PC-9 (cell line): ENCODE data around the gene GRAPL.
"Not testable (repeated sequence)": the region's sequence is repeated elsewhere in the genome, so short reads cannot be mapped to it uniquely, and the experiment has no call there.

Source experiments
- CTCF ChIP-seq: fragments of 200-600 bp; sonication (generic); conservative IDR thresholded peaks from 2 replicates; pipeline ENCODE4 v1.6.1; 2017; ENCODE audit warnings: mixed run types, antibody characterized with exemption, mild to moderate bottlenecking, moderate library complexity
- EZH2 ChIP-seq: fragments of 200-600 bp; sonication (generic); IDR thresholded peaks from 2 replicates; pipeline ENCODE4 v1.8.0; 2017; ENCODE audit warnings: antibody characterized with exemption, low read depth

DNA sequence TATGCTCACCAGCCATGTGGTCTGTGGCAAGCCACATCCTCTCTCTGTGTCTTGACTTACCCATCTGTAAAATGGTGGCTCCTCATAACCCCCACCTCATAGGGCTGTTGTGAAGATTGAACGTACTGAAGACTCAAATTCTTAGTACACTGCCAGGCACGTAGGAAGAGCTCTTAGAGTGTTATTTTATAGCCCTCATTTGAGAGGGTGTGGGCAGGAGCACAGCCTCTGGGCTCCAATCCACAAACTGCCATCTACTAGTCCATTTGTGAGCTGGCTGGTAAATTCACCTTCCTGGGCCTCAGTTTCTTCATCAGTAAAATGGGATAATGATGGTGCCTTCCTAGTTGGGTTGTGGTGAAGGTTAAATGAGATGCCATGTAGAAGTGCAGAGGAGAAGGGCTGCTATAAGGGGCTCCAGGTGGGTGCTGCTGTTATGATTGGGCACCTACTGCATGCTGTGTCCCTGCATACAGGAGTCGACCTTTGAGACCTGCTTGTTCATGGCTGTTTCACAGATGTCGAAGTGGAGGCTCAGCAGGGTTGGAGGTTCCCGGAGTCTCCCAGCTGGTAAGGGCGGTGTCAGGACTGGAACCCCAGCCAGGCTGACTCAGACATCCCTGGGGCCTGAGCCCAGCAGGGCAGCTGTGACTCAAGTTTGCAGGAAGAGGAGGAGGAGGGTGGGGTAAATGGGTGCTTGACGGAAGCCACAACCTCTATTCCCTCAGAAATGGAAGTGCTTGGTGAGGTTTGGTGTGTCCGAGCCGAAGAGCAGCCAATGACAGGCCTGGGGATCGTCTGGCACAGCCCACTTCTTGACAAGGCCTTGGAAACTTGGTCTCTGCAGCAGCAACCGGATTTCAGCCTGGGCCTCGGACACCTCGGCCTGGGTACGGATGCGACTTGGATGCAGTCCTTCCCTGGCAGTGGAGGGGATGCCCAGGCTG, 34.4 kb upstream of the GRAPL start:
- not testable (repeated sequence) for TF ChIP-seq CTCF, EZH2
